Fibroblast of lung (primary cell): ENCODE results near the gene ISY1. TPM values are rescaled to one million over a fixed set of nuclear protein-coding genes. Genes with fewer than 3 reads are reported as not detected.

Source experiments
- DNase-seq, 2 donors: peaks; one replicate each; pipeline versions ENCODE4 v3.0.0 to v3.0.0-alpha.2; 2010; ENCODE audit warnings: low read depth in 2 of 2
- H2AFZ ChIP-seq: 2 replicates; pipeline ENCODE4 v1.5.1; 2012; ENCODE audit warnings: low read length, control low read depth, inconsistent platforms
- H3K27ac ChIP-seq: 2 replicates; pipeline ENCODE4 v1.5.1; 2011; ENCODE audit warnings: low read length, control low read depth; ENCODE audit not compliant: insufficient read depth
- H3K27me3 ChIP-seq: 2 replicates; pipeline ENCODE4 v1.5.1; 2011; ENCODE audit warnings: mild to moderate bottlenecking, low read length; ENCODE audit not compliant: control insufficient read depth, insufficient read depth
- H3K36me3 ChIP-seq: 2 replicates; pipeline ENCODE4 v1.5.1; 2011; ENCODE audit warnings: low read length; ENCODE audit not compliant: control insufficient read depth, insufficient read depth
- H3K4me1 ChIP-seq: 2 replicates; pipeline ENCODE4 v1.5.1; 2011; ENCODE audit warnings: low read length; ENCODE audit not compliant: control insufficient read depth, insufficient read depth; ENCODE audit errors: extremely low read depth
- H3K4me2 ChIP-seq: 2 replicates; pipeline ENCODE4 v1.5.1; 2011; ENCODE audit warnings: low read length, control low read depth; ENCODE audit not compliant: insufficient read depth; ENCODE audit errors: extremely low read depth
- H3K4me3 ChIP-seq, 4 experiments: fragments of 200-600 bp in 1 of 4; sonication (generic) in 1 of 4; replicated peaks in 1 of 4; 2 replicates each; pipeline ENCODE4 v1.5.1; 2011 to 2016; ENCODE audit warnings: low read length in 4 of 4, low read depth in 3 of 4, mild to moderate bottlenecking in 3 of 4, control low read depth in 2 of 4, inconsistent platforms in 1 of 4, mixed read lengths in 1 of 4; ENCODE audit not compliant: insufficient read depth in 1 of 4; ENCODE audit errors: control extremely low read depth in 1 of 4
- H3K79me2 ChIP-seq: 2 replicates; pipeline ENCODE4 v1.5.1; 2012; ENCODE audit warnings: mild to moderate bottlenecking, low read length, inconsistent platforms; ENCODE audit not compliant: control insufficient read depth, insufficient read depth
- H3K9ac ChIP-seq: 2 replicates; pipeline ENCODE4 v1.5.1; 2011; ENCODE audit warnings: mild to moderate bottlenecking, low read length, control low read depth; ENCODE audit not compliant: insufficient read depth
- H3K9me3 ChIP-seq: 2 replicates; pipeline ENCODE4 v1.5.1; 2012; ENCODE audit warnings: low read depth, low read length; ENCODE audit not compliant: control insufficient read depth, insufficient read depth
- H4K20me1 ChIP-seq: 2 replicates; pipeline ENCODE4 v1.5.1; 2011; ENCODE audit warnings: low read length; ENCODE audit not compliant: control insufficient read depth, insufficient read depth; ENCODE audit errors: extremely low read depth
- EZH2 ChIP-seq: IDR thresholded peaks from 2 replicates; pipeline ENCODE4 v1.5.1; 2012; ENCODE audit warnings: low read length, control low read depth, mild to moderate bottlenecking; ENCODE audit errors: missing control alignments
- polyA plus RNA-seq, 2 donors: library from polyadenylated mRNA; depleted of rRNA in 1 of 2; stranded (reverse) in 1 of 2; unstranded in 1 of 2; fragments of >200 nt; gene quantifications; 2 replicates each; pipeline ENCODE4 v1.2.1, GENCODE V29; 2011 to 2012; ENCODE audit warnings: missing spikeins in 1 of 2
- total RNA-seq: library from RNA; depleted of rRNA; stranded (reverse); fragments of >200 nt; gene quantifications from 2 replicates; pipeline ENCODE4 v1.2.1, GENCODE V29; 2014

ISY1 gene
- total and polyA plus RNA-seq, 2 donors (not counting 1 experiment from before 2014, with no cell fraction given): 34.8 to 39.6 TPM

DNA sequence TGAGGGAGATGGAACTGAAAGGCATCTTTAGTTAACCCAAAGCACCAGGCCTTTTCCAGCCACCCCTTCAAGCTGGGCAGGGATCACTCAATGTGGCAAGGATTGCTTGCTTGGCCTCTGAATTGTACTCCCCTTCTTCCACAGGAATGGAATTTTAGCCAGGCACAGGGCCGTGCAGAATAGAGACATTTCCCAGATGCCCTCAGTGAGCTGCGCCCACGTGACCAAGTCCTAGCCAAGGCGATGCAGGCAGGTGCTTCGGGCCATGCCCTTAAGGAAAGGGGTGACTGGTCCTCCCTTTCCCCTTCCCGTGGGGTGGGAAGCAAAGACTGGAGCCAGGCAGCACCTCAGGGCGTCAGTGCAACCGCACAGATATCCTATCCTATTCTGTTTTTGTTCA lies 82.4 kb downstream of the ISY1 start:
- TF ChIP-seq EZH2: no peak
- H3K36me3 ChIP-seq: no peaks in the 10 kb centered on the region
- no peaks in the 10 kb centered on the region for H3K4me1 ChIP-seq
- H3K9me3 ChIP-seq: no peaks in the 10 kb centered on the region
- no peak overlapping the region for H3K9ac ChIP-seq
- no peak overlapping the region for H2AFZ ChIP-seq
- DNase-seq: no peak
- no peaks in the 10 kb centered on the region for H3K27me3 ChIP-seq
- H3K79me2 ChIP-seq: no peaks in the 10 kb centered on the region
- no peak overlapping the region for H3K4me2 ChIP-seq
- H3K4me3 ChIP-seq: no peak overlapping the region
- no peaks in the 10 kb centered on the region for H4K20me1 ChIP-seq
- no peak overlapping the region for H3K27ac ChIP-seq

Other genes with a start within 250 kb of the ISY1 start
- gene CFAP92, start 167.0 kb downstream of the ISY1 start, total RNA-seq: under 0.01 TPM in 1 of 2 replicates, not detected in the other
- 0.07 and 0.09 TPM in 2 replicates for gene CFAP92, start 167.0 kb downstream of the ISY1 start, polyA plus RNA-seq
- not detected in 2 replicates for gene EFCC1, start 159.8 kb downstream of the ISY1 start, total RNA-seq
- not detected in 2 replicates for gene EFCC1, start 159.8 kb downstream of the ISY1 start, polyA plus RNA-seq
- gene GP9, start 100.3 kb downstream of the ISY1 start, total RNA-seq: not detected in 2 replicates
- gene GP9, start 100.3 kb downstream of the ISY1 start, polyA plus RNA-seq: not detected in 2 replicates
- gene RAB43, start 39.3 kb downstream of the ISY1 start, total RNA-seq: 12.1 and 21.5 TPM in 2 replicates
- 5.7 and 6.6 TPM in 2 replicates for gene RAB43, start 39.3 kb downstream of the ISY1 start, polyA plus RNA-seq
- 262 and 317 TPM in 2 replicates for gene CNBP, start 22.8 kb upstream of the ISY1 start, total RNA-seq
- 369 and 412 TPM in 2 replicates for gene CNBP, start 22.8 kb upstream of the ISY1 start, polyA plus RNA-seq
- 240 and 306 TPM in 2 replicates for gene COPG1, start 88.5 kb upstream of the ISY1 start, total RNA-seq
- 237 and 257 TPM in 2 replicates for gene COPG1, start 88.5 kb upstream of the ISY1 start, polyA plus RNA-seq
- gene HMCES, start 117.8 kb upstream of the ISY1 start, total RNA-seq: 11.8 and 12.2 TPM in 2 replicates
- gene HMCES, start 117.8 kb upstream of the ISY1 start, polyA plus RNA-seq: 22.6 and 22.8 TPM in 2 replicates